M059J (cell line): Measurements from ENCODE around the gene TRAF4. TPM values are rescaled to one million over a fixed set of nuclear protein-coding genes. Genes with fewer than 3 reads are reported as not detected.
"Not testable (repeated sequence)": the region's sequence is repeated elsewhere in the genome, so short reads cannot be mapped to it uniquely, and the experiment has no call there.

Experiments
- DNase-seq: peaks from one replicate; pipeline ENCODE4 v3.0.0-alpha.2; 2012; ENCODE audit warnings: low read depth
- total RNA-seq: library from RNA; depleted of rRNA; stranded (reverse); fragments of >200 nt; shearing (Covaris generic); gene quantifications from 2 replicates; pipeline ENCODE4 v1.2.3, GENCODE V29; 2014

The TRAF4 gene
- total RNA-seq, 1 experiment from 2014 or later = 48.0 TPM

- DNase-seq = no peak
Measured at GRCh38 chr17:28714281-28714680, 29.5 kb upstream of the TRAF4 start.

- DNase-seq = no peak
Measured at GRCh38 chr17:28715217-28715616, 28.6 kb upstream of the TRAF4 start.

- DNase-seq = no peak
Measured at GRCh38 chr17:28716740-28717577, 26.9 kb upstream of the TRAF4 start.

- peak; percentile 38 for DNase-seq
Measured at GRCh38 chr17:28717578-28718332, 26.1 kb upstream of the TRAF4 start, which contains the start of gene RAB34. Gene RAB34 (minus strand): TSS chr17:28717868. CDS start chr17:28717266, 602 bp downstream.

GRCh38 chr17:28718333-28719020, 25.3 kb upstream of the TRAF4 start:
- DNase-seq = no peak

GRCh38 chr17:28719021-28719433, 24.8 kb upstream of the TRAF4 start:
- DNase-seq = no peak

- DNase-seq = no peak
Measured at GRCh38 chr17:28720247-28720996, 23.4 kb upstream of the TRAF4 start.

GRCh38 chr17:28720997-28721329, 22.8 kb upstream of the TRAF4 start:
- not testable (repeated sequence) for DNase-seq

- no peak for DNase-seq
Measured at GRCh38 chr17:28722417-28723158, 21.2 kb upstream of the TRAF4 start.

- no peak for DNase-seq
Measured at GRCh38 chr17:28723159-28723835, 20.5 kb upstream of the TRAF4 start.

- not testable (repeated sequence) for DNase-seq
Measured at GRCh38 chr17:28723836-28724499, 19.8 kb upstream of the TRAF4 start.

- DNase-seq = no peak
Measured at GRCh38 chr17:28724500-28725165, 19.2 kb upstream of the TRAF4 start.

- DNase-seq = peak; percentile 68
Measured at GRCh38 chr17:28725166-28725659, 18.6 kb upstream of the TRAF4 start.

- peak; percentile 75 for DNase-seq
Measured at GRCh38 chr17:28725660-28726225, 18.1 kb upstream of the TRAF4 start.

GRCh38 chr17:28726226-28726626, 17.6 kb upstream of the TRAF4 start, which contains the start of gene TLCD1:
Gene TLCD1 (minus strand): TSS chr17:28726233. CDS start chr17:28726097, 136 bp downstream.
- DNase-seq = peak; percentile 61

GRCh38 chr17:28726627-28727491, 17.0 kb upstream of the TRAF4 start:
- peak; percentile 95 for DNase-seq
